HG03432 (cell line): ENCODE data around the gene AXIN1.

Source experiments
- ATAC-seq: cut with Tn5 transposase; IDR thresholded peaks from one replicate; pipeline ENCODE4 v1.9.1; 2021; ENCODE audit warnings: mild to moderate bottlenecking, moderate library complexity; ENCODE audit not compliant: unreplicated experiment

Gene AXIN1

DNA sequence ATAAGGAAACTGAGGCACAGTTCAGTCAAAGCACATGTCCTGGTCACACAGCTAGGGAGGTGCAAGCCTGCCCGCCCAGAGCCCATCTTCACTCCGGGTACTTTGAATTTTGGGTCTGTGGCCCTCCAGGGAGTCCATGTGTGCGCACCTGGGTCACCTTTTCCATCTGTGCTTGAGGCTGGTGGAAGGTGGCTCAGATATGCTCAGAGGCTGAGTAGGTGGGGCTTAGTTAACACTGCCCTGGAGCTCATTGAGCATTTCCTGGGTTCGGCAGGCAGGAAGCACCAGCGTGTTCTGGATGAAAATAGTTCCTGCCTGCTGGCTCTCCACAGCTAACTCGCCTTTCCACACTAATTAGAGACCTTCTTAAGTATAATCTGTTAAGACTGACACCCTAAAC lies 98.7 kb downstream of the AXIN1 start:
- ATAC-seq: no peak

DNA sequence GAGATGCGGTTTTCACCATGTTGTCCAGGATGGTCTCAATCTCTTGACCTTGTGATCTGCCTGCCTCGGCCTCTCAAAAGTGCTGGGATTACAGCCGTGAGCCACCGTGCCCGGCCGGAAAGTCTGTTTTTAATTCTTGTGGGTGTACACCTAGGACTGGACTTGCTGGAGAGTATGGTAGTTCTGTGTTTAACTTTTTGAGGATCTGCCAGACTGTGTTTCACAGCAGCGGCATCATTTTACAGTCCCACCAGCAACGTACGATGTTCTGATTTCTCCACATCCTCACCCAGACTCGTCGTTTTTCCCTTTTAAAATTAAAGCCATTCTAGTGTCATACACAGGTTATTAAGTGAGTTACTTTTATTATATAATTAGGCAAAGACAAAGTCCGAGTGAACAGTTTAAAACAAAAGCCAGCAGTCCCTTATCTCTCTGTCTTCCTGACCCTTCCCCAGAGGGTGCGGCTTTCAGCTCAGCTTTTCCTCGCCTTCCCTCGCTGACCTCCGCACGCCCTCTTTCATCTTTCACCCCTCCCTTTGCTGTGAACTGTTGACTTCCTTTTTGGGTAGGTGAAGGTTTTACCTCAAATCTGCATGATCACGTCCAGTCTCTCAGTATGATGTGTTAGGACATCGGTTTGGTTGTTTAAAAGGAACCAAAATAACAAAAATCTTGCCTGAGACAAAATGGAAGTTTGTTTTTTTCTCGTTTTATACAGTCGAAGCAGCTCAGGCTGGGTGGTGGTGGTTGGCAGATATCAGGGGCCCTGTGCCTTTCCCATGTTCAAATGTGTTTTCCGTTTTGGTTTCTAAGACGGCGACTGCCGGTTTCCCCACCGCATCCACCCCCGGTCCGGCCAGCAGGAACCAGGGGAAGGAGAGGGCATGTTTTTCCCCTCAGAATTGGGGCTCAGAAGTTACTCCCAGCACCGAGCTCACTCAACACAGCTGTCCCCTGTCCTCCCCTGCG lies 99.9 kb downstream of the AXIN1 start:
- no peak for ATAC-seq

DNA sequence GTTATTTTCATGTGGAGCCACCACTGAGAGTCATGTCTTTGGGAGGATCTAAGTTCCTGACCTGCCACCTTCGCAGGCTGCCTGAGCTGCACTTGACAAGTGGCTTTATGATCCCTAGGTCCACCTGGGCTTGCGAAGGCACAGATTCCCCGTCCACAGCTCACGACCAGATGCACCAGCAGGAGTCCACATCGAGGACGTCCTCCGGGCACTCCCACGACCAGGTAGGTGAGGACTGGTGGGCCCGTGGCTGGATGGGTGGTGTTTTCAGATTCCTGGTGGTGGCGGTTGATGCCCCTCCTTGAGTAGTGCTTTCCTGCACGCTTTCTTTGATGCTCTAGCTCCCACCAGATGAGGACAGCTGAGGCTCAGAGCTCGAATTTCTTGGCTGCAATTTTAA lies 103.1 kb downstream of the AXIN1 start:
- ATAC-seq: no peak

DNA sequence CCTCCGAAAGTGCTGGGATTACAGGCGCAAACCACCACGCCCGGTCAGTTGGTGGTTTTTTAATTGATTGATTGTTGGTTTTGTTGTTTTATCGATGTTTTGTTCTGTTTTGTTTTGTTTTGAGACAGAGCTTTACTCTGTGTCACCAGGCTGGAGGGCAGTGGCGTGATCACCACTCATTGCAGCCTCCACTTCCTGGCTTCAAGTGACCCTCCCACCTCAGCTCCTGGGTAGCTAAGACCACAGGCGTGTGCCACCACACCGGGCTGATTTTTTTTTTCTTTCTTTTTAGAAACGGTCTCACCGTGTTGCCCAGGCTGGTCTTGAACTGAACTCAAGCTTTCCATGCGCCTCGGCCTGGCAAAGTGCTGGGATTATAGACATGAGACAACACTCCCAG lies 105.5 kb downstream of the AXIN1 start:
- ATAC-seq: no peak

DNA sequence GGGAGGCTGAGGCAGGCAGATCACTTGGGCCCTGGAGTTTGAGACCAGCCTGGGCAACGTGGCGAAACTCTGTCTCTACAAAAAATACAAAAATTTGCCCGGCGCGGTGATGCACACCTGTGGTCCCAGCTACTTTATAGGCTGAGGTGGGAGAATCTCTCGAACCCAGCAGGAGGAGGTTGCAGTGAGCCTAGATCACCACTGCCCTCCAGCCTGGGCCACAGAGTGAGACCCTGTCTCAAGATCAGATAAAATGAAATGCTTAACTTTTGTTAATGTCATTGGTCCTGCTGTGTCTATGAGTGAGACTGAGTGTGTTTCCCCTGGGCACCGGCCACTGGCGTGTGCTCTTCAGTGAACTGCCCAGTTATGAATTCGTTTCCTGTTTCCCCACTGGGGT lies 107.4 kb downstream of the AXIN1 start:
- ATAC-seq: no peak

DNA sequence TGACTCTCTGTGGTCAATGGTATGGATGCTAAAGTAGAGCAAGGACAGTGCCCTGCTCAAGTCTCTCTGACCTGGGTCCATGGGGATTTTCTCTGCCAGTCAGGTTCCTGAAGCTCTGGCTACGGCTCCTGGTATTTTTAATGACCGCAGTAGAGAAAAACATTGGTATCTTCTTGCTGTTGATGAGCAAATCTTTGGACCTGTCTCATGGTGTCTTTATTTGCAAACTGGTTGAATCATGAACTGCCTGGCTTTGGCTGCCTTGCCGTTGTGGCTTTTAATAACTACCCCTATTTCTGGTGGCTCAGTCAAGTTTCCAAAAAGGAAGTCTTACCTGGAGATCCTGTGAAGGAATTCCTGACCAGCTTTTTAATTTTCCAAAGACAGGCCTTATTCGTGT lies 109.2 kb downstream of the AXIN1 start:
- no peak for ATAC-seq

DNA sequence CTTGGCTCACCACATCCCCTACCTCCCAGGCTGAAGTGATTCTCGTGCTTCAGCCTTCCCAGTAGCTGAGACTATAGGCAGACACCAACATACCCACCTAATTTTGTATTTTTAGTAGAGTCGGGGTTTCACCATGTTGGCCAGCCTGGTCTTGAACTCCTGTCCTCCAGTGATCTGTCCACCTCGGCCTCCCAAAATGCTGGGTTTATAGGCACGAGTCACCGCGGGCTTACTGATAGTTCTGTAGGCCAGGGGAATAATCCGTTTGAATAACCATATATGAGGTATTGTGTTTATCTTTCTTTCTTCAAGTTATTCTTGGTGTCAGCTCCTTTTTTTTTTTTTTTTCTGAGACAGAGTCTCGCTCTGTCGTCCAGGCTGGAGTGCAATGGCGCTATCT lies 110.2 kb downstream of the AXIN1 start:
- ATAC-seq: no peak

DNA sequence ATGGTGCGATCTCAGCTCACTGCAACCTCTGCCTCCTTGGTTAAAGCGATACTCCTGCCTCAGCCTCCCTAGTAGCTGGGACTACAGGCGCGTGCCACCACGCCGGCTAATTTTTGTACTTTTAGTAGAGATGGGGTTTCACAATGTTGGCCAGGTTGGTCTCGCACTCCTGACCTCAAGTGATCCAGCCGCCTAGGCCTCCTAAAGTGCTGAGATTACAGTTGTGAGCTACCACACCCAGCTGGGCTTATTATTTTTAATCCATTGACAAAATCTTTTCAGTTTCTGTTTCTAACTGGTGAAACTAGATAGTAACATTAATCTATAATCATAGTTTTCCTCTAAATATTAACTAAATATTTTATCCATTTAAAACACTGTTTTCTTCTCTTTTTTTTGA lies 112.0 kb downstream of the AXIN1 start:
- no peak for ATAC-seq

DNA sequence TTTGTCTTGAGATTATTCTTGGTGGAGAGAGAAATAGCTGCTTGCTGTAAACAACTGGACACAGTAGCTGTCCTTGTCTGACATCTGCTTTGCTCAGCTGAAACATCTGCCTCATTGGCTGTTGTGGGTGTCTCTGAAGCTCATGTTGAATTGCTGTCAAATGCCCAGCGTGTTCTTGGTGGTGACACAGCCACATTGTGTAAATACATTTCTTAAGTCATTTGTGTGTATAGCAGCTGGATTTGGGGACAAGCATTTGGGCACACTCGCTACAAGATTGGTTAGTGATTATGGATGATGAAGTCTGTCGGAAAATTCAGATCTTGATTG lies 112.6 kb downstream of the AXIN1 start:
- ATAC-seq: no peak
